ENCODE results near the gene RAVER2. TPM values are rescaled to one million over a fixed set of nuclear protein-coding genes. Genes with fewer than 3 reads are reported as not detected.

RAVER2 gene
- total RNA-seq, 1 experiment from 2014 or later: 20.3 TPM

DNA sequence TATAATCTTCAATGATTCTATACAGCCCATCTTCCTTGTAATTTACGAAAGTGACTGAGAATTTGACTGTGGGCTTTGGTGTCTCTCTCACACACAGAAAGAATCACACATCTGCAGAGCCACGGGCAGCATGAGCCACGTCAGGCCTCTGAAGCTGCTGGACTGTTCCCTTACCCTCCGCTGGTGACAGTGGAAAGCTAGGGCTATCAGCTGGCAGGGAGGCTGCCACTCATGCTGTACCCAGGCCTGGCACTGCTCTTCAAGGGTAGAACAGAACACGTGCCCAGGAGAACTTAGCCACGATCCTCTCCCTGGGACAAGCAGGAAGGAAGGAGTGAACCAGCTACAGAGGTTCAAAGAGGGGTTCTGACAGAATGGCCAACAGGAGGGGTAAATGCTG, 130.7 kb downstream of the RAVER2 start:
- Mint-ChIP-seq H3K36me3 (peaks cover 6% of the 10 kb centered on the region; the same call in 1 of the 2 replicates), H3K4me3 (no peak overlapping the region), H3K27me3 (ENCODE audit: low read depth) (no peaks in the 10 kb centered on the region), H3K9me3 (no peaks in the 10 kb centered on the region), H3K27ac (no peak overlapping the region), H3K4me1 (peaks cover 9% of the 10 kb centered on the region)
- ChIA-PET CTCF (no interaction called here), POLR2A (no interaction called here)
- ATAC-seq: no peak
- no peak for DNase-seq (ENCODE audit: low spot score)
- TF ChIP-seq ZNF121 (CRISPR knock-in tag; IDR thresholded peaks at IDR 0.05) (no peak), ZNF232 (CRISPR knock-in tag; IDR thresholded peaks at IDR 0.05) (no peak), SMAD4 (CRISPR knock-in tag; IDR thresholded peaks at IDR 0.05) (no peak), NFE2L1 (CRISPR knock-in tag; IDR thresholded peaks at IDR 0.05) (no peak), CREB1 (CRISPR knock-in tag; IDR thresholded peaks at IDR 0.05) (no peak)

DNA sequence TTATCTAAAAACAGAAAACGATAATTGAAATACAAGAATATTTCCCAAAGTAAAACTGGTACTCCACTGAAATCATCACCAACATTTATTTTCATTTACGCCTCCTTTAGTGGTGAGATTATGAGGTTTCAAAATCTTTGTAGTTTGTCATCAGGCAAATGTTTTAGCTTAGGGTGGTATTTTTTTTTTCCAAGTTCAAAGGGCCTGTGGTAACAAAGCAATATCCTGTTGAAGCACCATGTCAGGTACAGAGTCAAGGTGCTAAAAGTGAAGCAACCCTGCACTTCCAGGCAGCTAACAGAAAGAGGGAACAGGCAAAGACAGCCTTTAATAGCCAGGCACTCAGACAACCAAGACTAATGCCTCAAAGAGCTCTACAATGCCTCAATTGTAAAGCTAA, 132.3 kb downstream of the RAVER2 start:
- H3K36me3 Mint-ChIP-seq: peaks cover 6% of the 10 kb centered on the region; the same call in 1 of the 2 replicates
- DNase-seq (ENCODE audit: low spot score): no peak
- H3K27ac Mint-ChIP-seq: no peak overlapping the region
- ATAC-seq: peak; percentile 50
- CTCF ChIA-PET: interaction anchor here (0.9 to 1.5 kb wide), 4 partner anchors 9 to 144 kb away, joined by 3 to 4 read pairs (median 3); no protein-coding TSS in a partner anchor
- peaks cover 11% of the 10 kb centered on the region for H3K4me1 Mint-ChIP-seq
- H3K27me3 Mint-ChIP-seq (ENCODE audit: low read depth): no peaks in the 10 kb centered on the region
- POLR2A ChIA-PET: interaction anchor here (1.1 kb wide), 1 partner anchor 88 kb away, joined by 3 read pairs; no protein-coding TSS in a partner anchor
- no peak overlapping the region for H3K4me3 Mint-ChIP-seq
- TF ChIP-seq, protein P1, sequence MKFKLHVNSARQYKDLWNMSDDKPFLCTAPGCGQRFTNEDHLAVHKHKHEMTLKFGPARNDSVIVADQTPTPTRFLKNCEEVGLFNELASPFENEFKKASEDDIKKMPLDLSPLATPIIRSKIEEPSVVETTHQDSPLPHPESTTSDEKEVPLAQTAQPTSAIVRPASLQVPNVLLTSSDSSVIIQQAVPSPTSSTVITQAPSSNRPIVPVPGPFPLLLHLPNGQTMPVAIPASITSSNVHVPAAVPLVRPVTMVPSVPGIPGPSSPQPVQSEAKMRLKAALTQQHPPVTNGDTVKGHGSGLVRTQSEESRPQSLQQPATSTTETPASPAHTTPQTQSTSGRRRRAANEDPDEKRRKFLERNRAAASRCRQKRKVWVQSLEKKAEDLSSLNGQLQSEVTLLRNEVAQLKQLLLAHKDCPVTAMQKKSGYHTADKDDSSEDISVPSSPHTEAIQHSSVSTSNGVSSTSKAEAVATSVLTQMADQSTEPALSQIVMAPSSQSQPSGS (CRISPR knock-in tag; IDR thresholded peaks at IDR 0.05; ENCODE audit: borderline replicate concordance, low read depth): no peak
- no peak for TF ChIP-seq NR2C2 (CRISPR knock-in tag; IDR thresholded peaks at IDR 0.05)
- TF ChIP-seq FOXP1 (CRISPR knock-in tag; IDR thresholded peaks at IDR 0.05; ENCODE audit: borderline replicate concordance): no peak
- TF ChIP-seq PRRX2 (CRISPR knock-in tag; IDR thresholded peaks at IDR 0.05): no peak
- TF ChIP-seq TCF7 (CRISPR knock-in tag; IDR thresholded peaks at IDR 0.05; ENCODE audit: low read depth): no peak
- no peak for TF ChIP-seq ZNF263 (CRISPR knock-in tag; IDR thresholded peaks at IDR 0.05; ENCODE audit: low read depth)
- TF ChIP-seq ERG (CRISPR knock-in tag; IDR thresholded peaks at IDR 0.05): no peak
- H3K9me3 Mint-ChIP-seq: no peaks in the 10 kb centered on the region

- ChIA-PET POLR2A (interaction anchor here (1.1 kb wide), 1 partner anchor 88 kb away, joined by 3 read pairs; no protein-coding TSS in a partner anchor), CTCF (interaction anchor here (0.9 to 1.5 kb wide), 4 partner anchors 9 to 143 kb away, joined by 3 to 4 read pairs (median 3); no protein-coding TSS in a partner anchor)
- peaks cover 11% of the 10 kb centered on the region for H3K4me1 Mint-ChIP-seq
- ATAC-seq (peak; percentile 62), DNase-seq (ENCODE audit: low spot score) (no peak)
- peak overlapping the region; percentile 46; the same call in 1 of the 2 replicates for H3K27ac Mint-ChIP-seq
- no peak overlapping the region for H3K4me3 Mint-ChIP-seq
- no peaks in the 10 kb centered on the region for H3K27me3 Mint-ChIP-seq (ENCODE audit: low read depth)
- no peak for TF ChIP-seq RORB (CRISPR knock-in tag; IDR thresholded peaks at IDR 0.05)
- TF ChIP-seq NR2C2 (CRISPR knock-in tag; IDR thresholded peaks at IDR 0.05): no peak
- no peak for TF ChIP-seq OVOL2 (CRISPR knock-in tag; IDR thresholded peaks at IDR 0.05; ENCODE audit: borderline replicate concordance)
- TF ChIP-seq, protein P2, sequence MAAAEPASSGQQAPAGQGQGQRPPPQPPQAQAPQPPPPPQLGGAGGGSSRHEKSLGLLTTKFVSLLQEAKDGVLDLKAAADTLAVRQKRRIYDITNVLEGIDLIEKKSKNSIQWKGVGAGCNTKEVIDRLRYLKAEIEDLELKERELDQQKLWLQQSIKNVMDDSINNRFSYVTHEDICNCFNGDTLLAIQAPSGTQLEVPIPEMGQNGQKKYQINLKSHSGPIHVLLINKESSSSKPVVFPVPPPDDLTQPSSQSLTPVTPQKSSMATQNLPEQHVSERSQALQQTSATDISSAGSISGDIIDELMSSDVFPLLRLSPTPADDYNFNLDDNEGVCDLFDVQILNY (CRISPR knock-in tag; IDR thresholded peaks at IDR 0.05): no peak
- no peak for TF ChIP-seq RELA (CRISPR knock-in tag; IDR thresholded peaks at IDR 0.05; ENCODE audit: borderline replicate concordance)
- no peak for TF ChIP-seq ZNF423 (CRISPR knock-in tag; IDR thresholded peaks at IDR 0.05)
- H3K36me3 Mint-ChIP-seq: peaks cover 6% of the 10 kb centered on the region; the same call in 1 of the 2 replicates
- H3K9me3 Mint-ChIP-seq: no peaks in the 10 kb centered on the region
Measured at GRCh38 chr1:64877598-64877997, 132.7 kb downstream of the RAVER2 start.

- Mint-ChIP-seq H3K36me3 (peaks cover 6% of the 10 kb centered on the region; the same call in 1 of the 2 replicates), H3K4me3 (no peak overlapping the region), H3K27me3 (ENCODE audit: low read depth) (no peaks in the 10 kb centered on the region), H3K27ac (no peak overlapping the region), H3K9me3 (no peaks in the 10 kb centered on the region), H3K4me1 (peaks cover 11% of the 10 kb centered on the region)
- DNase-seq (ENCODE audit: low spot score) (no peak), ATAC-seq (no peak)
- POLR2A ChIA-PET: interaction anchor here (1.1 kb wide), 1 partner anchor 88 kb away, joined by 3 read pairs; no protein-coding TSS in a partner anchor
- CTCF ChIA-PET: interaction anchor here (0.9 to 1.2 kb wide), 3 partner anchors 10 to 143 kb away, joined by 3 read pairs; no protein-coding TSS in a partner anchor
- TF ChIP-seq MAX (CRISPR knock-in tag; IDR thresholded peaks at IDR 0.05): no peak
- TF ChIP-seq ZNF396 (CRISPR knock-in tag; IDR thresholded peaks at IDR 0.05; ENCODE audit: borderline replicate concordance): no peak
- TF ChIP-seq ATF6 (CRISPR knock-in tag; IDR thresholded peaks at IDR 0.05): no peak
- no peak for TF ChIP-seq PRRX2 (CRISPR knock-in tag; IDR thresholded peaks at IDR 0.05)
- TF ChIP-seq TEAD4 (CRISPR knock-in tag; IDR thresholded peaks at IDR 0.05): no peak
- TF ChIP-seq OVOL2 (CRISPR knock-in tag; IDR thresholded peaks at IDR 0.05; ENCODE audit: borderline replicate concordance): no peak
Measured at GRCh38 chr1:64878090-64878489, 133.2 kb downstream of the RAVER2 start.
